ENCODE results near the gene ZFP36.
"Not testable (repeated sequence)": the region's sequence is repeated elsewhere in the genome, so short reads cannot be mapped to it uniquely, and the experiment has no call there.

The ZFP36 gene

GRCh38 chr19:39406656-39407409 is at the start of gene ZFP36:
TSS of gene ZFP36 (plus strand) at chr19:39406847. CDS start at chr19:39406905, 58 bp downstream.
- DNase-seq = peak; percentile 45

- no peak for DNase-seq
These were observed 47.6 kb upstream of the ZFP36 start for GRCh38 chr19:39359026-39359425.

- DNase-seq = no peak
These were observed 46.0 kb upstream of the ZFP36 start for GRCh38 chr19:39360599-39360998.

GRCh38 chr19:39362682-39363657 is 43.7 kb upstream of the ZFP36 start:
- no peak for DNase-seq

GRCh38 chr19:39363901-39364457 is 42.7 kb upstream of the ZFP36 start:
- DNase-seq = no peak

- DNase-seq = no peak
These were observed 41.1 kb upstream of the ZFP36 start for GRCh38 chr19:39365531-39365930.

- no peak for DNase-seq
These were observed 37.4 kb upstream of the ZFP36 start for GRCh38 chr19:39369200-39369599.

GRCh38 chr19:39370735-39371134 is 35.9 kb upstream of the ZFP36 start:
- no peak for DNase-seq

- no peak for DNase-seq
These were observed 34.4 kb upstream of the ZFP36 start for GRCh38 chr19:39372047-39372802.

- DNase-seq = no peak
These were observed 33.7 kb upstream of the ZFP36 start for GRCh38 chr19:39372941-39373340.

- DNase-seq = no peak
These were observed 30.7 kb upstream of the ZFP36 start for GRCh38 chr19:39375929-39376328.

GRCh38 chr19:39377373-39378362 is 29.0 kb upstream of the ZFP36 start:
- no peak for DNase-seq

GRCh38 chr19:39379366-39379765 is 27.3 kb upstream of the ZFP36 start:
- not testable (repeated sequence) for DNase-seq

- DNase-seq = no peak
These were observed 26.7 kb upstream of the ZFP36 start for GRCh38 chr19:39379865-39380396.

- no peak for DNase-seq
These were observed 25.8 kb upstream of the ZFP36 start for GRCh38 chr19:39380521-39381502.

- DNase-seq = no peak
These were observed 24.6 kb upstream of the ZFP36 start for GRCh38 chr19:39381910-39382611.

- DNase-seq = no peak
These were observed 23.4 kb upstream of the ZFP36 start for GRCh38 chr19:39382991-39383828.

Measured in KG1 (cell line).